HFFc6 (cell line): ENCODE data around the gene ARL5C. TPM values are rescaled to one million over a fixed set of nuclear protein-coding genes. Genes with fewer than 3 reads are reported as not detected.
"Not testable (repeated sequence)": the region's sequence is repeated elsewhere in the genome, so short reads cannot be mapped to it uniquely, and the experiment has no call there.

Source experiments
- DNase-seq: peaks from one replicate; pipeline ENCODE4 v3.0.0-alpha.2; 2018
- H3K27ac Mint-ChIP-seq: 2 replicates; pipeline ENCODE4 v1.8.0; 2020; ENCODE audit warnings: mild to moderate bottlenecking, mixed read lengths
- H3K27me3 Mint-ChIP-seq: 2 replicates; pipeline ENCODE4 v1.8.0; 2021; ENCODE audit warnings: mild to moderate bottlenecking, moderate library complexity, mixed read lengths; ENCODE audit not compliant: insufficient read depth
- H3K36me3 Mint-ChIP-seq: 2 replicates; pipeline ENCODE4 v1.8.0; 2021; ENCODE audit warnings: low read depth, mixed read lengths
- H3K4me1 Mint-ChIP-seq: 2 replicates; pipeline ENCODE4 v1.8.0; 2020; ENCODE audit warnings: low read depth, mixed read lengths
- H3K4me3 Mint-ChIP-seq: 2 replicates; pipeline ENCODE4 v1.8.0; 2020; ENCODE audit warnings: mild to moderate bottlenecking, moderate library complexity, mixed read lengths
- H3K9me3 Mint-ChIP-seq: 2 replicates; pipeline ENCODE4 v1.8.0; 2020; ENCODE audit warnings: mild to moderate bottlenecking, mixed read lengths
- CTCF ChIP-seq: fragments of 200-600 bp; sonication (generic); IDR thresholded peaks from 2 replicates; pipeline ENCODE4 v1.5.0; 2021; ENCODE audit warnings: antibody characterized with exemption, mild to moderate bottlenecking
- total RNA-seq, 6 experiments: library from RNA; stranded (reverse); fragmentation: NEBNext Ultra II Directional; extraction: Animal tissue kit (Norgen Biotek cat#: 25700); gene quantifications; 2 replicates in 1 of 6; 3 replicates in 5 of 6; pipeline ENCODE4 v1.2.3, GENCODE V29; 2021

Gene ARL5C
- total RNA-seq, 6 experiments from 2014 or later: not detected

DNA sequence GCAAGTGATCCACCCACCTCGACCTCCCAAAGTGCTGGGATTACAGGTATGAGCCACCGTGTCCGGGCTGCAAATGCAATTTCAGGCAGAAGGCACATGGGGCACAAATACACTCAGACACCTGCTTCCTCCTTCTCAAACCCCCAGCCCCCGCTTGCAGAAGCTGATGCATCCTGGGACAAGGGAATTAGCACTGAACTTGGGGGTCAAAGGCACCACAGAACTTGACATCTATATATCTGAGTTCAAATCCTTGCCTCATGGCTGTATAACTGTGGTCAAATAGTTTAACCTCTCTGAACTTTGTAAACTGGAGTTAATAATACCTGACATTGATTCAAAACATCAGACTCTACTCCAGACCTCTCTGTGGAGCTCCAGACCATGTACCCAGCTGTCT lies 4.1 kb upstream of the ARL5C start:
- Mint-ChIP-seq H3K4me3 (no peak overlapping the region), H3K27me3 (peaks cover 30% of the 10 kb centered on the region), H3K36me3 (peaks cover 4% of the 10 kb centered on the region; the same call in 1 of the 2 replicates), H3K4me1 (peaks cover 14% of the 10 kb centered on the region), H3K27ac (no peak overlapping the region), H3K9me3 (peaks cover 7% of the 10 kb centered on the region; the same call in 1 of the 2 replicates)
- DNase-seq: no peak
- no peak for TF ChIP-seq CTCF

- Mint-ChIP-seq H3K27me3 (peaks cover 30% of the 10 kb centered on the region), H3K4me3 (no peak overlapping the region), H3K27ac (no peak overlapping the region), H3K4me1 (peaks cover 20% of the 10 kb centered on the region), H3K9me3 (peaks cover 7% of the 10 kb centered on the region; the same call in 1 of the 2 replicates), H3K36me3 (peaks cover 4% of the 10 kb centered on the region; the same call in 1 of the 2 replicates)
- no peak for DNase-seq
- TF ChIP-seq CTCF: no peak
Observed at GRCh38 chr17:39169518-39169917, 3.6 kb upstream of the ARL5C start.

GRCh38 chr17:39169101-39169500 lies 3.1 kb upstream of the ARL5C start:
- Mint-ChIP-seq H3K9me3 (peaks cover 7% of the 10 kb centered on the region; the same call in 1 of the 2 replicates), H3K4me1 (peaks cover 24% of the 10 kb centered on the region)

DNA sequence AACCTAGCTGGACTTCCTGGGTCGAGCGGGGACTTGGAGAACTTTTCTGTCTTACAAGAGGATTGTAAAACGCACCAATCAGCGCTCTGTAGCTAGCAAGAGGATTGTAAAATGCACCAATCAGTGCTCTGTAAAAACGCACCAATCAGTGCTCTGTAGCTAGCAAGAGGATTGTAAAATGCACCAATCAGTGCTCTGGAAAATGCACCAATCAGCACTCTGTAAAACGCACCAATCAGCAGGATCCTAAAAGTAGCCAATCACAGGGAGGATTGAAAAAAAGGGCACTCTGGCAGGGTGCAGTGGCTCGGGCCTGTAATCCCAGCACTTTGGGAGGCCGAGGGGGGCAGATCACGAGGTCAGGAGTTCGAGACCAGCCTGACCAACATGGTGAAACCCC lies 2.5 kb upstream of the ARL5C start:
- H3K9me3 Mint-ChIP-seq, H3K27ac Mint-ChIP-seq, DNase-seq, H3K4me3 Mint-ChIP-seq, H3K36me3 Mint-ChIP-seq: not testable (repeated sequence)
- H3K27me3 Mint-ChIP-seq: peaks cover 30% of the 10 kb centered on the region
- H3K4me1 Mint-ChIP-seq: peaks cover 27% of the 10 kb centered on the region

More at GRCh38 chr17:39169101-39169500, 3.1 kb upstream of the ARL5C start:
- no peak overlapping the region for H3K27ac Mint-ChIP-seq
- peaks cover 30% of the 10 kb centered on the region for H3K27me3 Mint-ChIP-seq
- peaks cover 4% of the 10 kb centered on the region; the same call in 1 of the 2 replicates for H3K36me3 Mint-ChIP-seq
- DNase-seq: no peak
- H3K4me3 Mint-ChIP-seq: no peak overlapping the region
- TF ChIP-seq CTCF: no peak

- peaks cover 7% of the 10 kb centered on the region; the same call in 1 of the 2 replicates for H3K9me3 Mint-ChIP-seq
- peaks cover 30% of the 10 kb centered on the region for H3K27me3 Mint-ChIP-seq
- 0 out of 2 replicates have a peak overlapping the region, but pooled peaks have one; percentile 4 for H3K27ac Mint-ChIP-seq
- H3K4me3 Mint-ChIP-seq: peak overlapping the region; percentile 7; the same call in 1 of the 2 replicates
- TF ChIP-seq CTCF: no peak
- no peak for DNase-seq
- H3K36me3 Mint-ChIP-seq: peaks cover 4% of the 10 kb centered on the region; the same call in 1 of the 2 replicates
- H3K4me1 Mint-ChIP-seq: peaks cover 27% of the 10 kb centered on the region
Observed at GRCh38 chr17:39167476-39167875, 1.5 kb upstream of the ARL5C start.

DNA sequence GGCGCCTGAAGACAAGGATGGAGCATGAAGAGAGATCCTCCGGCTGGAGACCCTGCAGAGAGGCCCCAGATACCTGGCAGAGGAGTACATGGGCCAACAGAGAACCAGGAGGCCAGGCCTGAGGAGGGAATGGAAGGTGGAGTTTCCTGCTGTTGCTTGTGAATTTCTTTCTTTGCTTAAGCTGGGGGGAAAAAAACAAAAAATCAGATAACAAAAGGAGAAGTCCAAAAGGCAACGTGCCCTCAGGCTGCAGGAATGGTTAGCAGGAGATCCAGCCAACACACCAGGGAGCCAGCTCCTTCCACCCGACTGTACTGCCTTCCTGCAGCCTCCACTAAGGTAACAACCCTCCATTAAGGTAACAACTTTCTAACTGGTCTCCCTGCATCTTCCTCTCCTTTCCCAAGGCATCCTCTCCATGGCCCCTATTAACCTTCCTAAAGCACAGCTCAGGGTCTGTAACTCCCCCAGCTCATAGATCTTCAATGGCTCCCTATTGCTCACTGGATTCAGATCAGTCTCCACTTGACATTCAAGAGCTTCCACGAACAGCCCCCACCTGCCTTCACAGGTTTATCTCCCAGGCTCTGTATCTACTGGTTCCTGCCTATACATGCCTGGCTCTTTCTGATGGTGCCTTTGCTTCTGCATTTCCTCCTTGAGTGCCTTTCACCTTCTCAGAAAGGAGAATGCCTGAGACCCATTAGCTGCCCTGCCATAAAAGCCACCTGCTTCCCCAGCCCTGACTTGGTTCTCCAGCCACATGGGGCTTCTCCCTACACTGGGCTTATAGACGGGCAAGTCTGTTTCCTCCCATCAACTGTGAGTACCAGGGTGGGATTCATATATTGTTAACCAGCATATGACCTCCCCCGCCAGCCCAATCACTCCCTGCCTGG lies 725 bp upstream of the ARL5C start:
- Mint-ChIP-seq H3K4me3 (0 out of 2 replicates have a peak overlapping the region, but pooled peaks have one; percentile 7), H3K9me3 (peaks cover 7% of the 10 kb centered on the region; the same call in 1 of the 2 replicates), H3K4me1 (peaks cover 27% of the 10 kb centered on the region), H3K27ac (0 out of 2 replicates have a peak overlapping the region, but pooled peaks have one; percentile 4), H3K36me3 (peaks cover 4% of the 10 kb centered on the region; the same call in 1 of the 2 replicates), H3K27me3 (peaks cover 30% of the 10 kb centered on the region)
- DNase-seq: no peak
- TF ChIP-seq CTCF: no peak
